ENCODE results near the gene DNAH2. TPM values are rescaled to one million over a fixed set of nuclear protein-coding genes. Genes with fewer than 3 reads are reported as not detected.

DNAH2 gene
- total RNA-seq, 2 donors from 2014 or later: 0.19 to 1.3 TPM

GRCh38 chr17:7841915-7842379 is 124.4 kb downstream of the DNAH2 start:
- peak; percentile 97 for DNase-seq (ENCODE audit: low spot score)
- intact Hi-C loops (cut with DNase I): no loop called here

GRCh38 chr17:7842380-7843256 is 125.1 kb downstream of the DNAH2 start:
- intact Hi-C loops (cut with DNase I): no loop called here
- peak; percentile 95 for DNase-seq (ENCODE audit: low spot score)

GRCh38 chr17:7843257-7843535 is 125.7 kb downstream of the DNAH2 start:
- intact Hi-C loops (cut with DNase I): no loop called here
- DNase-seq (ENCODE audit: low spot score): no peak

GRCh38 chr17:7843536-7844291 is 126.2 kb downstream of the DNAH2 start:
- DNase-seq (ENCODE audit: low spot score): peak; percentile 95
- intact Hi-C loops (cut with DNase I): no loop called here

GRCh38 chr17:7844292-7845154 is 127.0 kb downstream of the DNAH2 start:
- peak; percentile 97 for DNase-seq (ENCODE audit: low spot score)
- intact Hi-C loops (cut with DNase I): no loop called here

GRCh38 chr17:7845359-7846062 is 128.0 kb downstream of the DNAH2 start:
- intact Hi-C loops (cut with DNase I): no loop called here
- DNase-seq (ENCODE audit: low spot score): no peak

- intact Hi-C loops (cut with DNase I): no loop called here
Observed at GRCh38 chr17:7846063-7846735, 128.7 kb downstream of the DNAH2 start.

GRCh38 chr17:7846765-7847661 is 129.5 kb downstream of the DNAH2 start:
- intact Hi-C loops (cut with DNase I): no loop called here
- DNase-seq (ENCODE audit: low spot score): peak; percentile 79

More at GRCh38 chr17:7846063-7846735, 128.7 kb downstream of the DNAH2 start:
- peak; percentile 78 for DNase-seq (ENCODE audit: low spot score)

- peak; percentile 67 for DNase-seq (ENCODE audit: low spot score)
- intact Hi-C loops (cut with DNase I): no loop called here
Observed at GRCh38 chr17:7848131-7848579, 130.6 kb downstream of the DNAH2 start.

- no peak for DNase-seq (ENCODE audit: low spot score)
- intact Hi-C loops (cut with DNase I): no loop called here
Observed at GRCh38 chr17:7848739-7849129, 131.2 kb downstream of the DNAH2 start.

- DNase-seq (ENCODE audit: low spot score): peak; percentile 82
- intact Hi-C loops (cut with DNase I): no loop called here
Observed at GRCh38 chr17:7849130-7849750, 131.7 kb downstream of the DNAH2 start.

GRCh38 chr17:7849751-7850504 is 132.4 kb downstream of the DNAH2 start:
- no peak for DNase-seq (ENCODE audit: low spot score)
- intact Hi-C loops (cut with DNase I): loop anchor here (2.0 to 10.0 kb wide), 2 partner anchors 59 to 105 kb away; no protein-coding TSS in a partner anchor

- intact Hi-C loops (cut with DNase I): loop anchor here (2.0 to 10.0 kb wide), 2 partner anchors 60 to 106 kb away; no protein-coding TSS in a partner anchor
- DNase-seq (ENCODE audit: low spot score): no peak
Observed at GRCh38 chr17:7850701-7851437, 133.3 kb downstream of the DNAH2 start.

GRCh38 chr17:7851438-7852261 is 134.1 kb downstream of the DNAH2 start:
- intact Hi-C loops (cut with DNase I): loop anchor here (2.0 to 10.0 kb wide), 3 partner anchors 37 to 107 kb away; no protein-coding TSS in a partner anchor
- peak; percentile 97 for DNase-seq (ENCODE audit: low spot score)

Measured in posterior vena cava (tissue), 2 donors.